GM21447 (cell line): ENCODE data around the gene VAMP5.
A peak's percentile ranks its signal among the peaks of the same experiment; 100 is the strongest.

ENCODE experiments used
- ATAC-seq: cut with Tn5 transposase; IDR thresholded peaks from one replicate; pipeline ENCODE4 v1.9.1; 2021; ENCODE audit not compliant: unreplicated experiment

VAMP5 gene

GRCh38 chr2:85628658-85629057 is 44.4 kb downstream of the VAMP5 start:
- ATAC-seq, result no peak

GRCh38 chr2:85631316-85631715 is 47.1 kb downstream of the VAMP5 start:
- no peak for ATAC-seq

- ATAC-seq, result no peak
Observed at GRCh38 chr2:85635011-85635410, 50.8 kb downstream of the VAMP5 start.

GRCh38 chr2:85635636-85636035 is 51.4 kb downstream of the VAMP5 start:
- ATAC-seq, result no peak

GRCh38 chr2:85642725-85643124 is 58.5 kb downstream of the VAMP5 start:
- peak; percentile 50 for ATAC-seq
